ENCODE data around the gene TCEA2.

Gene TCEA2

DNA sequence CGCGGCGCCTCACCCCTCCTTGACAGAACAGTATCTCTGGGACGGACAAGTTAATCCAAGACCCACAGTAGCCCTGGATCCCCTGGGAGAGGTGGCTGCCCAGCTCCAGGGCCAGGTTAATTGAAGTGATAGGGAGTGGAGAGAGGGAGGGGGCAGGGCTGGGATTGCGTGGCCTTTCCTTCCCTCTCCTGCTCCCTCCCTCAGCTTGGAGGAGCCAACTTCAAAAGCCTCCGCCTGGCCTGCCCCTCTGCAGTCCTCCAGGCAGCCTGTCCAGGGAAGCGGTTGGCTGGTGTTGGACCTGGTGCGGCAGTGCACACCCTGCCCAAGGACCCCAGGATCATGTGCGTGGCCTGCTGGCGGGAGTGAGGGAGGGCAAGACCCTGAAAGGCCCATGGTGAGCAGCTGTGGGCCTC lies 27.1 kb upstream of the TCEA2 start, which contains the start of gene C20orf204:
TSS of gene C20orf204 (plus strand) at position 250 of the 413 bp plus-strand sequence. CDS start at position 392, 142 bp downstream.
- no peak for DNase-seq

DNA sequence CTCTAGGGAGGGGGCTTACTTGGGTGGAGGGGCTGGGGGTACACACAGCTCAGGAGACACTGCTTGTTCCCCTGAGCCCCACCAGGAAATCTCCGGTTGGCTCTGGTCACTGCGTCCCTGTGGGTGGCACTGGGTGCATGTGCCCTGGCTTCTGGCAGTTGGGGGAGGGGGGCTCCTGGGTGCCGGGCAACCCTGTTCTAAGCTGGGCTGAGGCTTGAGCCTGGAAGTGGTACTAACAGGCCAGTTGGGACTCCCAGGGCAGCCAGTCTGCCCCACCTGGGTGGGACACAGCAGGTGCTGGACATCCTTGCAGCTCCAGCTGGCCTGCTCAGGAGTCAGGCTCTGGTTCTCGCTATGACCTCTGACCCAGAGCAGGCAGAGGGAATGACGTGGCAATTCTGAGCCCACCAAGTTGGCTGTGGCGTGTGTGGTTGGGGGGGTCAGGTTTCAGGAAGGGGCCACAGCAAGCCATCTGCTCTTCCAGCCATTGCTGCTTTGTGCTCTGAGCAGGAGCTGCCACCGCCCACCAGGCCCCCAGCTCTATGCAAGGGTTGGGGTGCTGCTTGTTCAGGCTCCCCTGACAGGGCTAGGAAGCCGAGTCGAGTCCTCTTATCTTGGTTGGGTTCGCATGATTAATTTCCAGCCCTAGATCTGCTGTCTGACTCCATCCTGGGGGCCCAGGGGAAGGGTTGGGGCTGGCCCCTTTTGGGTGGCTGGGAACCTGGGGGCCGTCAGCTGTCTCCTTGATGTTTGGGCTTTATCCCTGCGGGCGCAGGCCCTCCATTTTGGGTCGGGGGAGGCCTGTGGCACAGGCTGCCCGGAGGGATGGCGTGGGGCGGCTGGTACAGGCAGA lies 26.4 kb upstream of the TCEA2 start:
- no peak for DNase-seq

DNA sequence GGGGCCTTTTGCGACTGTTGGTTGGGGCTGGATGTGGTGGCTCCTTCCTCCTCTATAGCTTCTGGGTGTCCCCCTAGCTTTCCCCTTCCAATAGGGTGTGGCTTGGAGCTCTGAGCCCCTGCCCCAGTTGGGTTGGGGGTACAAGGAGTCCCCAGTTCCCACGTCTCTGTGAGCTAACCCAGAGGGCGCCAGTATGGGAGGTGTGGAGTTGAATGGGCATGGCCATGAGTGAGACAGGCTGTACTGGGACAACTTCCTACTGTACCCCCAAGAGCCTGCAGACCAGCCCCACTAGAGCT lies 25.9 kb upstream of the TCEA2 start:
- DNase-seq = no peak

DNA sequence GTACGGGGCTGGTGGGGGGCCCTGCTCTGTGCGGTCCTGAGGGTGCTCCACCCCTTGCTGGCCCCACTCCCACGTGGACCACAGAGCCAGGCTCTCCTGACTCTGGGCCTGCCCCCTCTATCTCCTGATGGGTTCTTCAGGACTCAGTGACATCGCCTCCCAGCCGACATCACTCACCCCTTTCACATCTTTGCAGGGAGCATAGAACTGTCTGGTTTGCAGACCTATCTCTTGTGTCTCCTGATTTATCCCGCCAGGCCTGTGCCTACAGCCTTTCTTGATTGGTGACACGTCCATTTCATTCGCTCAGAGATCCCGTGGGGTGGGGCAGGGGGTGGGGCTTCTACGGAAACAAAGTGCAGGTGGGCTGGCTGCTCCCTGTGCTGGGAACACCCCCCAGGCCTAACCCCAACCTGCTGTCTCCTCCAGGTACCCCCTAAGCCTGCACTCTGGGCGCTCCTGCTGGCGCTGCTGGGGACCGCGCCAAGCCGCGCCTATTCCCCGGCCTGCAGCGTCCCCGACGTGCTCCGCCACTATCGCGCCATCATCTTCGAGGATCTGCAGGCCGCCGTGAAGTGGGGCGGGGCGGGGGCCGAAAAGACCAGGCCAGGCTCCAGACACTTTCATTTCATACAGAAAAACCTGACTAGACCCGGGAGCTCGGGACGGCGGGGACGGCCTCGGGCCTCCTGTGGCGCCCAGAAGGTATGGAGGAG lies 25.3 kb upstream of the TCEA2 start:
- peak in 1 of 2 experiments; percentile 28 for DNase-seq

DNA sequence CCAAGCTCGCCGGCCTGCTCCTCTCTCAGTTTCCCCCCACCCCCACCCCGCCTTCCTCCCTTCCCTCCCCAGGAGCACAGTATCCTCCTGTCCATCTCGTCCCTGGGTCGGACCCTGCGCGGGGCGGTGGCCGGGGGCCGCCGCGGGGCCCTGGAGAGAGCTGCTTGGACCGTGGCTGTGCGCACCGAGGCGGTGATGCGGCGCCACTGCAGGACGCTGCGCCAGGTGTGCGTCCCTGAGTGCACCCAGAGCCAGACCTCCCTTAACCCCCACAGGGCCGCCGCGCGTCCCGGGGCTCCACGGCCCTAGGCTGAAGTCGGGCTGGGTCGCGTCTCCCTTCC lies 24.8 kb upstream of the TCEA2 start:
- DNase-seq = no peak

DNA sequence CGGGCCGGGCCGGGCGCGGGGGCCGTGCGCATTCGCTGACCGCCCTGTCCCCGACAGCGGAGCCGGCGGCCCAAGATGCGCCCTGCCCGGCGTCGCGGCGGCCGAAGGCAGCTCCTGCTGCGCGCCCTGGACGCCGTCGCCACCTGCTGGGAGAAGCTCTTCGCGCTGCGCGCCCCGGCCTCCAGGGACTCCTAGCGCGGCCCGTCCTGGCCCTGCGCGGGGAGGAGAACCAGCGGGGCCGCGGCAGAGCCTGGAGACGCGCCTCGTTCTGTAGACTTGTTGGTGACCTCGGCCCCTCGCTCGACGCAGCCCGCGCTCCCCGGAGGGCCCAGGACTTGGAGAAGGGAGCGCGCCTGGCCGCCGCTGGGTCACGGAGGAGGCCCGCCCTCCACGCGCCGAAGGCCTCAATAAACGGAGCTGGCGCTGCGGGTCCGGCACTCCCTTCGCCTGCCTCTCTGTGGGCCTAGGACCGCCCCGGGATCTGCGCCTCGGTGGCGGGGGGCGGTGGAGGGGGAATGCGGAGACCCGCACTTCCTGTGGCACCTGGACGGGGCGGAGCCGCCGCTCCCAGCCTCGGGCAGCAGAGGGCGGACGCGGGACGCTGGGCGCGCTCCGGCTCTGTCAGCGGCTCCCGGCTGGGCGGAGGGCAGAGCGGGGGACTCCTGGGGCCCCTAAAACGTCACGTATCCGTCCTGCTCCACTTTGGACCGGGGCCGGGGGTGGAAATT lies 24.3 kb upstream of the TCEA2 start:
- DNase-seq = peak; percentile 65 to 66

DNA sequence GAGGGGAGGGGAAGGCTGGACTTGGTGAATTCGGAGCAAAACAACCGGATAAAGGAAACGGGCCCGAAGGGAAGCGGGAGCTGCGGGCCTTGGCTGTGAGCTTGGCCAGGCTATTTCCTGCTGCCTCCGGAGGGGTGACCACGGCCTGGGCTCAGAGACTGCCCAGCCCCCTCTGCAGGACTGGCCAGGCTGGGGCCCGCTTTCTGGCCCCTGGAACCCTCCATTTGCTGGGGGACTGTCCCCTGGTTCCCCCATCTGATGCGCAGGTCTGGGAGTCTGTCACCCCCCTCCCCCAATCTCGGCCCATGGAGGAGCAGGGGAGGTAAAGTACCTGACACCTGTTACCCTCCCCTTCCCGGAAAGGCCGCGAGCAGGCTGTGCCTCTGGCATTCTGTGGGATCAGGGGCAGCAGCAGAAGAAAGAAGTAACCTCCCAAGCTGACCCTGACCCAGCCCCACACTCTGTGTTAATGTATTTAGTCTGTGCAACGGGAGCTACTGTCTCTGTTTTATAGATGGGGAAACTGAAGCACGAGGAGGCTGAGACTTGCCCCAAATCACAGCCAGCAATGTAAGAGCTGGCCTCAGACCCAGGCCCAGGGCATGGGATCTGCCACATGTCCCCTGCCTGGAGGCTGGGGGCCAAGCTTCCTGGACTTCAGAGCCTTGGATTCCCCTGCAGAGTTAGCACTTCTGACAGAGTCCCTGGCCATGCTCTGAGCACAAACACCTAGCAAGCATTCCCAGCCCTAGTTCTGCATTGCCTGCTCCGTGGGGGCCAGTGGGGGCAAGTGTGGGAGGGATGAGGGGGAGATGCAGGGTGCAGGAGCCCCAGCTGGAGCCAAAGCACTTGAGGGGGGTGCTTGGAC lies 23.5 kb upstream of the TCEA2 start:
- DNase-seq = no peak

DNA sequence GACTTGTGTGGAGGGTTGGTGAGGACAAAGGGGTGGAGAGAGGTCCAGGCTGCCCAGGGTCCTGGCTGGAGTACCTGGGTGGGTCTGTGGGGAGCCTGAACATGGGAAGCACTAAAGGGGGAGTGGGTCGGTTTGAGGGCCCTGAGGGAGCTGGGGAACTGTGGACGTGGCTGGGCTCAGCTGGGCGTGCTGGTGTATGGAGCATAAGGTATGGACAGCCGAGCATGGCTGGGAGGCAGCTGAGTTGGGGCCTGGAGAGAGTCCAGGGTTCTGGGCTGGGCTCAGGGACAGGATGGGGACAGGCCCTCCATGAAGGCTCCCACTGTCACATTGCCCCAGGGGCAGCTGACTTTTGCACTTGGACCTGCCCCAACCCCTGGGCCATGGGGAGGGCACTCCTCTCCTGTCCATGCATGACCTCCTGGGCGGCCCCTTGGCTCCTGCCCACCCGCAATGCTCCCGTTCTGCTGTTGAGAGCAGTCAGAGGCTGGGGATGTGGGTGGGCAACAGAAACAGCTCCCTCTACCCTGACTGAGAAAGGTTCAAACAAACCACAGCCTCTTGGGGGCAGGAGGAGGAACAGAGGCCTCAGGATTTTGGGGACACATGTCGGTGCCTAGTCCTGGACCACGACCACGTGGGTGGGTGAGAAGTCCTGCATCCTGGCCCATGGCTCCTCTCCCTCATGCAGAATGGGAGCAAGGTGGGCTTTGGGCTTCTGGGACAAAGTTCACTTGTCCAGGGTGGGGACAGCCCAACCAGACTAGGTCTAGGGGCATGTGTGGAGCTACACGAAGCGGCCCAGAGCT lies 22.6 kb upstream of the TCEA2 start:
- DNase-seq = no peak

DNA sequence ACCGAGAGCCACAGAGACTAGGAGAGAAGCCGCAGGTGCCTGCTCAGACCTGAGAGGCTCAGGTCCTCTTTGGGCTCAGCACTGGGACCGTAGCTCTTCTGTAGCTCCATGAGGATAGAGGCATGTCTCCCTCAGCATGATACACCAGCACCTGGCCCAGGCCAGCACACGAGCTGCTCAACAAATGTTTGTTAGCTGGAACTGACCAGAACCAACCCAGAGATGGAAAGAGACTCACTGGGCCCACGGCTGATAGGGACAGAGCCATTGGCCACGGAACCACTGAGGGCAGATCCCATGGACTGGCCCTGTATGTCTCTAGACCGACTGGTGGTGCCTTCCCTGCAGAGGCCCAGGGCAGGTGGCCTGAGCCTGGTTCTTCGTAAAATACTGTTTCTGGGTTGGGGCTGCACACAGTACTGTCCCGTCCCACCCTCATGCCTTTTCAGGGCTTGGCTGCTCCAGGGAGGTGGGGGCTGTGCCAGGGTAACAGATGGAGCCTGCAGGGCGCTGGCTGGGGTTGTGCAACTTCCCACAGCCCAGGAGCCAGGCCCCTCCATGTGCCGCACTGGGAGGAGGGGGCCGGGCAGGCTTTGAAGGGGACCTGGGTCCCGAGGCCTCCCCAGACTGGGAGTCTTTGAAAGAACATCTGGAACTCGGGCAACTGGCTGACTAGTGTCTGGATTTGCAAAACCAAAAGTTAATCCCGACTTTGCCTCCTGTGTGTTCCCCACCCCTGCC lies 21.8 kb upstream of the TCEA2 start:
- no peak for DNase-seq

DNA sequence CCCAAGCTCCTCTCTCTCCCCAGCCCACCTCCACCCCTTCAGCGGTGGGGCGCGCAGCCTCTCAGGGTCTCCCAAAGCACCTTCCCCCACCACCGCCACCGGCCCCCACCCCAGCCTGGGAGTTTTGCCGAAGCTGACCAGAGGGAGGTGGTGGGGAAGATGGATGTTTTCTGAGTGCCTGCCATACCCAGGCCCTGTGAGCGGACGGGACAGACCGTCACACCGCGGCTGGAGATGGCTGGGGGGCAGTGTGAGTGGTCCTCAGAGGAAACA lies 21.3 kb upstream of the TCEA2 start:
- DNase-seq = no peak

DNA sequence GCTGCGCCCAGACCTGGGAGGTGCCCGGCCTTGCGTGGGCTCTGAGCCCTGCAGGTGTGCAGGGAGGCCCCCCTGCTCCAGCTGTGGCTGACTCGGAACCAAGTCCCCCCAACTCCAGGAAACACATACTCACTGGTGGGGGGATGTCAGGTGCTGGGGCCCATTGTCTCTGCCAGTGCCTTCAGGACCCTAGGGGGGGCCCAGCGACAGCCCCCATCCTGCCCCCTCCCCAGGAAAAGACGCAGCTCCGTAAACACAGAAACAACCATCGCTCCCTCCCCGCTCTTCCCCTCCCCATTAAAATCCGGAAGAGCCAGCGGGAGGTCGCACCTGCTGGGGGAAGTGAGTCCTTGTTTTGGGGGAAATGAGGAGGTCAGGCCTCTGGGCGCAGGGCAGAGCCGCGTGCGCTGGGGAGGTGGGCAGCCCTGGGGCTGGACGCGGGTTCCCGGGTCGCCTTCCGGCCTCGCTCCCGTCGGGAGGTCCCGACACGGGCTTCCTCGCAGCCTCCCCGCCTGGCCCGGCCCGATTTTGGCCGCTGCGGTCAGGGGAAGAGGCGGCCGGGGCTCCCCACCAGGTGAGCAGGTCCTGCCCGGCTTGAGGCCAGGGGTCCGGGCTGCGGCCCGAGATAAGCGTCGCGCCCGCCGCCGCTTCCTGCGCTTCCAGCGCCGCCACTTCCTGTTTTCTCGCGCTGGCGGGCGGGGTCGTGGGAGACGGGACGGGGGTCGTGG lies 20.8 kb upstream of the TCEA2 start:
- peak in 1 of 2 experiments; percentile 22 for DNase-seq

DNA sequence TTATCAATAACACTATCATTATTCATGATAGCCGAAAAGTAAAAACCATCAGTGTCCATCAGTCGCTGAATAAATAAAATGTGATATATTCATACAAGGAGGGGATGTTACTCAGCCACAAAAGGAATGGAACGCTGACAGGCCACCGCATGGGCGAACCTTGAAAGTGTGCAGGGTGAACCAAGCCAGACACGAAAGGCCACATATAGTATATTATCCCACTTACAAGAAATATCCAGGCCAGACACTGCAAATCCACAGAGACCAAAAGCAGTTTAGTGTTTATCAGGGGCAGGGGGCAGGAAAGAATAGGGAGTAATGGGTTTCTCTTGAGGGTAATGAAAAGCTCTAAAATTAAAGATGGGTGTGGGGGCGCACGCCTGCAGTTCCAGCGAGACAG lies 19.2 kb upstream of the TCEA2 start:
- DNase-seq = no peak

DNA sequence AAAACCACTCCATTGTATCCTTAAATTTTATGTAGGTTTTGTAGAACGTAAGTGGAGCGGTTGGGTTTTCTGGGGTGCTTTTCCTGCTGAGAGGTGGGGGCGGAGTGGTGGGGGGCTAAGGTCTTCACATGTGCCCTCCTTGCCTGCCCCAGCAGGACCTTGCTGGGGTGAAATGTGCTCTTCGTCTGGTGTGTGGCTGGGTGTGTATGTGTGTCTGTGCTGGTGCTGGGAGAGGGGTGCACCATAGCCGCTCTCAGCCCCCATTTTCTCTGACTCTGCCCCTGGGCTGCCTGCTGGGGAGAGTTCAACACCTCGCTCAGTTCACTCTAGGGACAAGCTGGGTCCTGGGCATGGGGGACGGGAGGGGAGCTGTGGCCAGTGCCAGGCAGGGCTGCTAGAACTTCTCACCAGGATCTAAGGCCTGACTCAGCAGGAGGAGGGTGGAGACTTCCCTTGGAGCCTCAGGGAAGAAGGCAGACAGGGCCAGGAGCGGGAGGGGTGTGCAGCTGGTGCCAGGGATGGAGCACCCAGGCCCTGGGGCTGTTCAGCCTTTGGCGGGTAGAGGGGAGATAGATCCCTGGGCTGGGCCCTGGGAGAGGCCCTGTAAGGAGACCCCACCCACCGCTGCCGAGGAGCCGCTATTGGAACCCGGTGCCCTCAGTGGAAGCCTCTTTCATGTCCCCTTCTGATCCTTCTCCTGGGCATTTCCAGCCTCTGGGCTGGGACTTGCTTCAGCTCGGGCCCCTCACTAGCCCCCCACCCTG lies 18.3 kb upstream of the TCEA2 start:
- DNase-seq = no peak

DNA sequence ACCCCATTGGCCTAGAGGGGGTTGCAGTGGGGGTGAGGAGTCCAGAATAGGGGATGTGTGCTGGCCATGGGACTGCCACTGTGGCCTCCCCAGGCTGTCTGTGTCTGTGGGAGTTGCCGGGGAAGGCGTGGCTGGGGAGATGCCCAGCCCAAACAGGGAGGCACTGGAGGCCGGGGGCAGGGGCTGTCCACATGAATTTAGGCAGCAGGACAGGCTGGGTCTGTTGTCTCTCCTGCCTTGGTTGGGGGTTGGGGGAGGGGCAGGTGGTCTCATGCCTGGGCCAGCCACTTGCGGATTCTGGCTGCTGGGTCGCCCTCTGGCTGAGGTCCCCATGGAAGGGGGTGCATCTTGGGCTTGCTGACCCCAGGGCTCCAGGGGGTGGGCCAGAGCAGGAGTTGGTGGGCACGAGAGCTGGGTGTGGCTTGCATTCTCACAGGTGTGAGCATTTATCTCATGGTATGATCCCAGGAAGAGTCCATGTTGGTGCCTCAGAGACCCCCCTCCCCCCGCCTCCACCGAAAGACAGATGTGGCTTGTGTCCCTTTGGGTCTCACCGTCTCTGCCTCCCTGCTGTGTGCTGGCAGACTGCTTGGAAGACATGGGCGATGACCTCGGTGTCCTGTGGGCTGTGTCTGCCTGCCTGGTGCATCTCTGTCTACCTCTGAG lies 17.5 kb upstream of the TCEA2 start:
- DNase-seq = no peak

DNA sequence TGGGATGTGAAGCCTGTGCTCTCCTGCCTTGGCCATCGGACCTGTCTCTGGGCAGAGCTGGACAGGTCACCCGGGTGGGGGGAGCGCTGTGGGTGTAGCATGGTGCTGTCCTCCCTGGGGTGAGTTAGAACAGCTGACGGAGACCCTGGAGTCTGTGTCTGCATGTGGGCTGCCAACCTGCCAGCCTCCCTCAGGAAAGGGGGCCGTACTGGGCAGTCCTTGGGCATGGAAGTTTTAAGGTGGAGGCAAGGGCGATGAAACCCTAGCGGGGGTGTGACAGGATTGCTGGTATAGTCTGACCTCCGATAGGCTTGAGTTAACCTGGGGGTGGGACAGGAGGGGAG lies 16.0 kb upstream of the TCEA2 start:
- no peak for DNase-seq

DNA sequence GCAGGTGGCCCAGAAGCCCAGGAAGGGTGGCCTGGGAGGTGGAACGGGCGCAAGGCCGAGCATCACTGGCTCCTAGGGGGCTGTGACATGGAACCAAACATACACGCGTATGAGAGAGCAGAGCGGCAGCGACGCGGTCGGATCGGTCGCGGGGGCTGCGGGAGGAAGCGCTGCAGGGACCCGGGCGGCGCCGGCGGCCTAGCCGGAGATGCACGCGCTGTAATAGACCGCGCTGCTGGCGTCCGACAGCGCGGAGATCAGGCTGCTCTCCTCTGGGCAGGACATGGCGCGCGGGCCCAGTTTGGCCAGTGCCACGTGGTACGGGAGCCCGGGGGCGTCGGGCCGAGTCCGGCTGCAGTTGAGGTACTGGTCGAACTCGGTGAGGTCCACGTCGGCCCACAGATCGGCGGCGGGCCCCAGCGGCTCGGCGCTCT lies 15.0 kb upstream of the TCEA2 start:
- no peak for DNase-seq

DNA sequence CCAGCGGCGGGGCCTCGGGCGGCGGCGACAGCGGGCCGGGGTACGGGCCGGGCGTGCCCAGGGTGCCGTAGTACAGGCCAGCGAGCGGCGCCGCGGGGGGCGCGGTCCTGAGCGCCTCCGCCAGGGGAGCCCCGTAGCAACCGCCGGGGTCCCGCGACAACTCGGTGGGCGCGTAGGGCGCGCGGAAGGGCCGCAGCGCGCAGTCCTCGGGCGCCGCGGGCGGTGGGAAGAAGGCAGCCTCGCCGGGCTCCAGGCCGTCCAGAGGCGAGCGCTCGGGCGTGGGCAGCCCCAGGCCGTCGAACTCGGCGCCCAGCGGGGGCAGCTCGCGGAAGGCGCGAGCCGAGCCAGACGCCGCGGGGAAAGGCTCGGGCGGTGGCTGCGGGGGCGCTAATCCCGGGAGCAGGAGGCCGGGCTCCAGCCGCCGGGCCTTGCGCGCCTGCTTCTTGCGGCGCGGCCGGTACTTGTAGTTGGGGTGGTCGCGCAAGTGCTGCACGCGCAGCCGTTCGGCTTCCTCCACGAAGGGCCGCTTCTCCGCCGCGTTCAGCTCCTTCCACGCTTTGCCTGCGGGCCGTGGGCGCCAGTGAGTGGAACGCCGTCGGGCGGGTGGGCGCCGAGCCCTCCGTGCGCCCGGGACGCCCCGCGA lies 14.5 kb upstream of the TCEA2 start:
- DNase-seq = no peak

DNA sequence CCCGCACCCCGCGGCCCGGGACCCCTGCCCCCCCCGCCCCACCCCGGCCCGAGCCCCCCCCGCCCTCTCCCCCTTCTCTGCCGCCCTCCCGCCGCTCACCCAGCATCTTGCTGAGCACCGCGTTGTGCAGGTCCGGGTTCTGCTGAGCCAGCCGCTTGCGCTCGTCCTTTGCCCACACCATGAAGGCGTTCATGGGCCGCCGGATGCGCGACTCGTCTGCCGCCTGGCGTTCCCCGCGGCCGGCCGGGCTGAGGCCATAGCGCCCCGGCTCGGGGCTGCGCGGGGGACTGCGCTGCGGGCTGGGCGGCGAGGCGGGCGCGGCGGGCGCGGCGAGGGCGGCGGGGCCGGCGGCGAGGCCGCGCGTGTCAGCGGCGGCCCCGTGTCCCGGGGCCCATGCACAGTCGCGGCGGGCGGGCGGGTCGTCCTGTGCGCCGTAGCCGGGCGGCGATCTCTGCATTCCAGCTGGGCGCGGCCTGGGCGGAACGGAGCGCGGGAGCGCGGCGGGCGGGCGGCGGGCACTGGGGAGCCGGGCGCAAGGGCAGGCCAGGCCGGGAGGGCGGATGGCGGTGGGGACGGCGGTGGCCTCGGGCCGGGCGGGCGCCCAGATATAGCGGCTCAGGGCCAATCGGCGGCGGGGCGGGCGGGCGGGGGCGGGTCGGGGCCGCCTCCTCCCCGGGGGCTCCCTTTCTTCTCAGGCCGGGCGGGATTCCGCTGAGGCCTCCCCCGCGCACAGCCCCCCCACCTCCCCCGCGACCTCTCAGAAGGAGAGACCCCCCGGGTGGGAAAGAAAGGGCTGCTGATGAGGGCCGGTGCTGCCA lies 13.7 kb upstream of the TCEA2 start, which contains the start of gene SOX18:
TSS of gene SOX18 (minus strand) at position 580 of the 818 bp plus-strand sequence. CDS start at position 457, 123 bp downstream.
- DNase-seq = no peak

Measured in NCI-H2081 (cell line).